ENCODE results near the gene EHF.

GRCh38 chr11:34642001-34642554 is 21.2 kb downstream of the EHF start:
- TF ChIP-seq CTCF (IDR thresholded peaks at IDR 0.05; ENCODE audit: insufficient read depth, low read length, poor library complexity, severe bottlenecking), result no peak
- no peak for TF ChIP-seq EZH2phosphoT487 (conservative IDR thresholded peaks at IDR 0.05; ENCODE audit: low read length)
